Measurements from ENCODE around the gene CCDC134.

Gene CCDC134

DNA sequence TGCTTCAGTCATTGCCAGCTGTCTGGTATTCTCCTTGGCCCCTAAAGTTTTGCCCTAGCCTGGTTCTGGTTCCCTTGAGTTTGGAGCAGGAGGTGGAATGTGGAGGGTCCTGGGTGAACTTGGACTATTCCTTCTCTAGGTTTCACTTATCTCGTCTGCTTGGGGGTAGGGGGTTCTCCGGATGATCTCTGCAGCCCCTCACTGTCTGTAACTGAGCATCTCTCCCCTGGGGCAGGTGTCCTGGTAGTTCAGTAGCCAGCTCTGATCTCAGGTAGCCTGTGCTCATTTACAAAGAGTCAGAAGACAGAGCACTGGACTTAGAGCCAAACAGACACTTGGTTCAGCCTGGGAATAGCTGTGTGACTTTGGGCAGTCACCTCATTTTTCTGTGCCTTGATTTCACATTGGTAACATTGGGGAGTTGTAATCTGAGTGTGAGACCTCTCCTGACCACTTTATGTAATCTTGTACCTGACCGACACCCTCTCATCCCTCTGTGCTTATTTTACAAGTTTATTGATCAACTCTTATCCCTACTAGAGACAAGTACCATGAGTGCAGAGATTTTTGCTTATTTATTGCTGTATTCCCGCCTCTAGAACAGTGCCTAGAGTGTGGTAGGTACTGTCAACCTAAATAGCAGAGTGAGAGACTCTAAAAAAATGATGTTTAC is 804 bp downstream of the CCDC134 start:
- H3K9me3 Mint-ChIP-seq: no peaks in the 10 kb centered on the region
- H3K4me3 Mint-ChIP-seq: peak overlapping the region; percentile 95 to 97
- peaks cover 29 to 34% of the 10 kb centered on the region in 2 donors for H3K4me1 Mint-ChIP-seq (ENCODE audit: low read depth in 2 of 2)
- peaks cover 40% of the 10 kb centered on the region for H3K36me3 Mint-ChIP-seq (ENCODE audit: insufficient read depth)
- DNase-seq: no peak
- no peak for ATAC-seq (replicated peaks)
- no peaks in the 10 kb centered on the region for H3K27me3 Mint-ChIP-seq
- H3K27ac Mint-ChIP-seq: peak overlapping the region; percentile 97 to 99

DNA sequence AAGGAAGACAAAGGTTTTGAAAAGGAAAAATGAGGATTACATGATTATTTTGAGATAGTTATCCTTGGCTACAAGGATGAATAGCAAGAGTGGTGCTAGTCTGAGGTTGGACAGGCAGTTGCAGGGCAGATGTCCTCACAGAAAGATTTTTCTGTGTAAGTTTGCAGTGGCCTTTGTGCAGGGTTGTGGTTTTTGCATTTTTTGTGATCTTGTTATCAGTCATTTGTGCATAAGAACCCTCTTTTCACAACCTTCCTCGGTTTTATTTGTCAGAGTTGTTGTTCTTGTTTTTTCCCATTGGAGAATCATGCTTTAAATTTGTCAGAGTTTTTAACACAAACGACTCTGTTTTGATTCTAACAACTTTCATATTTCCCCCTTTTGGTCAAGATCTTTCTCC is 1.4 kb downstream of the CCDC134 start:
- Mint-ChIP-seq H3K9me3 (no peaks in the 10 kb centered on the region), H3K4me3 (peak overlapping the region; percentile 95 to 97)
- DNase-seq: no peak

DNA sequence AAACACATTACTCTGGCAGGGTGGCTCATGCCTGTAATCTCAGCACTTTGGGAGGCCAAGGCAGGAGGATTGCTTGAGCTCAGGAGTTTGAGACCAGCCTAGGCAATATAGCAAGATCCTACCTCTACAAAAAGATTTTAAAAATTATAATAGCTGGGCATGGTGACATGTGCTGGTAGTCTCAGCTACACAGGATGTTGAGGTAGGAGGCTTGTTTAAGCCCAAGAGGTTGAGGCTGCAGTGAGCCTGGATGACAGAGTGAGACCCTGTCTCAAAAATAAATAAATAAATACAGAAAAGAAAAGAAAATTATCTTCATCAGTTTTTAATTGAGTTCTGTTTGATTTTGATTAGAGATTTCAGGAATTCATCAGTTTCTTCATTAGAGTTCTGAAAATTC is 5.2 kb downstream of the CCDC134 start:
- peaks cover 27% of the 10 kb centered on the region for H3K36me3 Mint-ChIP-seq (ENCODE audit: insufficient read depth)
- DNase-seq: no peak
- H3K27ac Mint-ChIP-seq: no peak overlapping the region
- H3K4me3 Mint-ChIP-seq: no peak overlapping the region
- H3K27me3 Mint-ChIP-seq: no peaks in the 10 kb centered on the region
- no peak for ATAC-seq (replicated peaks)
- no peaks in the 10 kb centered on the region for H3K9me3 Mint-ChIP-seq
- peaks cover 23 to 37% of the 10 kb centered on the region in 2 donors for H3K4me1 Mint-ChIP-seq (ENCODE audit: low read depth in 2 of 2)

More for the DNA sequence above, 1.4 kb downstream of the CCDC134 start:
- Mint-ChIP-seq H3K27me3 (no peaks in the 10 kb centered on the region), H3K36me3 (ENCODE audit: insufficient read depth) (peaks cover 39% of the 10 kb centered on the region), H3K4me1 (ENCODE audit: low read depth in 2 of 2) (peaks cover 29 to 36% of the 10 kb centered on the region in 2 donors), H3K27ac (peak overlapping the region in 1 of 2 donors; percentile 99)
- ATAC-seq (replicated peaks): no peak

DNA sequence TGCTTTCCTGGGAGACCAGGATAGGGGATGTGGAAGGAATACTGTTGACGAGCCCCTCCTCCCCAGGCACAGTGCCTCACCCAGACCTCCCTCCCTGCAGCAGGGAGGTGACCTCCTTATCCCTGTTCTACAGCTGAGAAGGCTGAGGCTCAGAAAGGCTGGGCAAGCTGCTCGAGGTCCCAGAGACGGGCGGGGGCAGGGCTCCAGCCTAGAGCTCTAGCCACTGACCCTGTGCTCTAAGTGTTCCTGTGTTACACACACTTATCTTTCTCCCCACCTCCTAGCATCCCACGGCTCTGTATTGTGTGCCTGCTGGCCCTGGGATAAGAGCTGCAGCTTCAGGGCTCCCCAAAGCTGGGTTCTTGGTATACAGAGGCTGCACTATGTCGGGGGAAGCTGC is 7.9 kb downstream of the CCDC134 start:
- Mint-ChIP-seq H3K27ac (no peak overlapping the region), H3K27me3 (no peaks in the 10 kb centered on the region), H3K4me1 (ENCODE audit: low read depth in 2 of 2) (peaks cover 10 to 18% of the 10 kb centered on the region in 2 donors), H3K36me3 (ENCODE audit: insufficient read depth) (peaks cover 15% of the 10 kb centered on the region), H3K4me3 (no peak overlapping the region), H3K9me3 (no peaks in the 10 kb centered on the region)
- ATAC-seq (replicated peaks) (no peak), DNase-seq (no peak)

DNA sequence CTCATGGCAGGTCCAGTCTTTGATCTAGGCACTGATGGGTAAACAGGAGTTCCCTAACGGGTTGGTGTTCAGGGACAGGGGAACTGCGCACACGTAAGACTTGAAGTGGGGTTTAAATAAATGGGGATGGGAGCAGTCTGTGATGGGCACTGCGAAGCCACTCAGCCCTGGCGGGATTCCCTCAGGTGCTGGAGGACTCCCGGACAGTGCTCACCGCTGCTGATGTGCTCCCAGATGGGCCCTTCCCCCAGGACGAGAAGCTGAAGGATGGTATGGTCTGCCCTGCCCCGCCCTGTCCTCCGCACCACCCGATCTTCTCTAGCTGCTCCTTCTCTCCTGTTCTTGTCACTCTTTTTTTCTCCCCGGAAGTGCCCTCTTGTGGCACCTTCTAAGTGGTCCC is 9.5 kb downstream of the CCDC134 start:
- Mint-ChIP-seq H3K9me3 (no peaks in the 10 kb centered on the region), H3K27me3 (no peaks in the 10 kb centered on the region), H3K4me3 (no peak overlapping the region), H3K4me1 (ENCODE audit: low read depth in 2 of 2) (peaks cover 4 to 8% of the 10 kb centered on the region in 2 donors), H3K36me3 (ENCODE audit: insufficient read depth) (peaks cover 11% of the 10 kb centered on the region), H3K27ac (peak overlapping the region in 1 of 2 donors; percentile 71)
- ATAC-seq (replicated peaks): no peak
- no peak for DNase-seq

DNA sequence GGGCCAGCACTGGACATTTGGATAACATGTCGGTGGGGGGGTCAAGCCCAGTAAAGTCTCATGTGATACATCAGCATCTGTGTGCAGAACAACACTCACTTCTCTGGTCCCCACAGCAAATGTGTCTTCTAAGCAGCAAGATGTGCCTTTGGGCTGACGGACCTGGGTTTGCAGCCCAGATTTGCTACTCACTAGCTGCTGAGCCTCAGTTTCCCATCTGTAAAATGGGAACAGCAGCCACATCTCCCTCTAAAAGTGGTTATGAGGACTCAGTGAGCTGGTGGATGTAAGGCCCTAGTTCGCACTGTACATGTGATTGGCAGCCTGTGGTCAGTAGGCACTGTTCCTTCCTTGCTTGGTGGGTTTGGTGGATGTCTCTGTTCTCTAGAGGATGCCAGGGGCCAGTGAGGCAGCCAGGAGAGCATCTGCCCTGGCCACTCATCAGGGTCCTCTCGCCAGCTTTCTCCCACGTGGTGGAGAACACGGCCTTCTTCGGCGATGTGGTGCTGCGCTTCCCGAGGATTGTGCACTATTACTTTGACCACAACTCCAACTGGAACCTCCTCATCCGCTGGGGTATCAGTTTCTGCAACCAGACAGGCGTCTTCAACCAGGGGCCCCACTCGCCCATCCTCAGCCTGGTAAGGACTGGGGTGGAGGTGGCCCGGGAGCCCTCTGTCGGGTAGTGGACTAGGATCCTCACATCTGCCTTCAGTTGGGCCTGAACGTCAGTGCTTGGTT is 12.5 kb downstream of the CCDC134 start:
- Mint-ChIP-seq H3K9me3 (no peaks in the 10 kb centered on the region), H3K36me3 (ENCODE audit: insufficient read depth) (peaks cover 18% of the 10 kb centered on the region), H3K4me1 (ENCODE audit: low read depth in 2 of 2) (peaks cover 4% of the 10 kb centered on the region in 2 donors), H3K27me3 (no peaks in the 10 kb centered on the region), H3K27ac (no peak overlapping the region), H3K4me3 (no peak overlapping the region)
- no peak for DNase-seq
- no peak for ATAC-seq (replicated peaks)

DNA sequence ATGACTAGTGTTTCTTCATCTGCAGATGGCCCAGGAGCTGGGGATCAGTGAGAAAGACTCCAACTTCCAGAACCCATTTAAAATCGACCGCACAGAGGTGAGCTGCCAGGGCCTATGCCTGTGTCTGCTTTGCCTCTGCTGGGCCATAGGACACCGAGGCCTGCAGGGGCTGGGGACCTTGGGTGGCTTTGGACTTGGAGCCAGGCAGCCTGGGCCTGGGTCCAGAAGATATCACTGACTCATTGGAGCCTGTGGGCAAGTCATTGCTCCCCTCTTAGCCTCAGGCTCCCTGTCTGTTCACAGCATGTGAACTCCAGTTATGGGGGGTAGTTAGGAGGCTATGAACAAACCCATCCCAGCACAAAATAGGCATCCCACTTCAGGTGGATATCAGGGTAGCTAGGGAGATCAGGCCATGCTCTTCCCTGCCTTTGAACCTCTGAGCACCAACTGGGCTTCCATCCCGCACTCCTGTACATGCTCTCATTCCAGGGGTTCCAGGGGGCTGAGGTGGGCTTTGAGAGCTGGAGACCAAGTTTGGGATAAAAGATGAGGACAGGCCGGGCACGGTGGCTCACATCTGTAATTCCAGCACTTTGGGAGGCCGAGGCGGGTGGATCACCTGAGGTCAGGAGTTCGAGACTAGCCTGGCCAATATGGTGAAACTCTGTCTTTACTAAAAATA is 13.4 kb downstream of the CCDC134 start:
- DNase-seq (no peak), ATAC-seq (replicated peaks) (no peak)
- Mint-ChIP-seq H3K9me3 (no peaks in the 10 kb centered on the region), H3K27me3 (no peaks in the 10 kb centered on the region), H3K27ac (no peak overlapping the region), H3K4me1 (ENCODE audit: low read depth in 2 of 2) (peaks cover 4% of the 10 kb centered on the region in 2 donors), H3K36me3 (ENCODE audit: insufficient read depth) (peaks cover 18% of the 10 kb centered on the region), H3K4me3 (no peak overlapping the region)

DNA sequence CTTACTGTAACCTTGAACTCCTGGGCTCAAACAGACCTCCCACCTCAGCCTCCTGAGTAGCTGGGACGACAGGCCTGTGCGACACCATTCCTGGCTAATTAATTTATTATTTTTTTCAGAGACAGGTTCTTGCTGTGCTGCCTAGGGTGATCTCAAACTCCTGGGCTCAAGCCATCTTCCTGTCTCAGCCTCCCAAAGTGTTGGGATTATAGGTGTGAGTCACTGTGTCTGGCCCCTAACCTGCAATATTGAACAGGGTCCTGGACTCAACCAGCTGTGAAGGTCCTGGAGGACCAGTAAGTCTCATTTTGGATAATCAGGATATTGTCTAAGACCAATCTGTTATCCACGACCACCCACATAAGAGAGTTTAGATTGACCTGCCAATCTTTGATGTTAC is 15.2 kb downstream of the CCDC134 start:
- peaks cover 12% of the 10 kb centered on the region for H3K36me3 Mint-ChIP-seq (ENCODE audit: insufficient read depth)
- H3K27me3 Mint-ChIP-seq: no peaks in the 10 kb centered on the region
- no peak for DNase-seq
- H3K4me1 Mint-ChIP-seq (ENCODE audit: low read depth in 2 of 2): no peaks in the 10 kb centered on the region
- no peaks in the 10 kb centered on the region for H3K9me3 Mint-ChIP-seq
- no peak overlapping the region for H3K27ac Mint-ChIP-seq
- no peak for ATAC-seq (replicated peaks)
- no peak overlapping the region for H3K4me3 Mint-ChIP-seq

DNA sequence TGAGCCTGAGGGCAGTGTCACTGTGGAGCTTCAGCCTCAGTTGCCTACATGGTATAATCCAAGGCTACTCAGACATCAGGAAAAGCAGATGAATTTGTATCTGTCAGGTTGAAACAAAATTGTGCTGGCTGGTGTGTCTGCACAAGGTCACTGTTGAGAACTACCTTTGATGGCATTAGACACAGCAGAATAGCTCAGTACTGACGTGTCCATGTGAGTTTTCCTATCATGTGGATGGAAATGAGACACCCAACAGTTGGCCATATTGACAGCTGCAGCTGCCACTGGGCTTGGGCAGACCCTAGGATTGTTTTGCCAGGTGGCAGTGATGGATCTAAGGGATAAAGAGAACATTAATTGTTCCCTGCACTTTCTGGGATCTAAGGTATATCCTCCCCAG is 15.8 kb downstream of the CCDC134 start:
- Mint-ChIP-seq H3K4me1 (ENCODE audit: low read depth in 2 of 2) (no peaks in the 10 kb centered on the region), H3K9me3 (no peaks in the 10 kb centered on the region), H3K4me3 (no peak overlapping the region), H3K36me3 (ENCODE audit: insufficient read depth) (peaks cover 12% of the 10 kb centered on the region), H3K27me3 (no peaks in the 10 kb centered on the region), H3K27ac (no peak overlapping the region)
- no peak for DNase-seq
- no peak for ATAC-seq (replicated peaks)

DNA sequence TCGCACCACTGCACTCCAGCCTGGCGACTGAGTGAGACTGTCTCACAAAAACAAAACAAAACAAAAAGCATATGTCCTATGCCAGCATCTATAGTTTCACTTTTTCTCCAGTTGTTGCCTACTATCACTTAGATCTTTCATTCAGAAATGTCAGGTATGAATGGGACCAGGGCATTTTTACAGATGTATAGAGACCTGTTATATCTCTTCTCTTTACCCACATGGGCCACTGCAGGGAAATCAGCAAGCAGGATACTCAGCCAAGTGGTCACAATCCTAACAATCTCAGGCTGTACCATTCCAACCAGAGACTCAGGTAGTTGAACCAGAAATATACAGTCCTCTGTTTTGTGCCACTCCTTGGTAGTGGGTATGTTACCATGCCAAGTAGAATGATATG is 16.4 kb downstream of the CCDC134 start:
- Mint-ChIP-seq H3K4me1 (ENCODE audit: low read depth in 2 of 2) (peaks cover 3 to 5% of the 10 kb centered on the region in 2 donors), H3K36me3 (ENCODE audit: insufficient read depth) (peaks cover 11% of the 10 kb centered on the region), H3K4me3 (no peak overlapping the region), H3K9me3 (no peaks in the 10 kb centered on the region), H3K27me3 (no peaks in the 10 kb centered on the region), H3K27ac (no peak overlapping the region)
- DNase-seq: no peak
- no peak for ATAC-seq (replicated peaks)

DNA sequence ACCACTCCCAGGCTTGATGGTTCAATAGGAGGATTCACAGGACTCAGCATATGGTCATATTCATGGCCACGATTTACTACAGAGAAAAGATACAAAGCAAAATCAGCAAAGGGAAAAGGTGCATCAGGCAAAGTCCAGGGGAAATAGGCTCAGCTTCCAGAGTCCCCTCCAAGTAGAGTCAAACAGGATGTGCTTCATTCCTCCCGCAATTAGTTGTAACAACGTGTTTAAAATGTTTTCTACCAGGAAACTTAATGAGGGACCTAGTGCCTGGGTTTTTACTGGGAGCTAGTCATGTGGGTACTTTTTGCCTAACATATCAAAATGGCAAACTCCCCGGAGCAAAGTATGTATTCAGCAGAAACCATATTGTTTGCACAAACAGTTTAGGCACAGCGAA is 17.5 kb downstream of the CCDC134 start:
- Mint-ChIP-seq H3K4me3 (no peak overlapping the region), H3K4me1 (ENCODE audit: low read depth in 2 of 2) (peaks cover 13 to 15% of the 10 kb centered on the region in 2 donors), H3K27ac (no peak overlapping the region), H3K27me3 (no peaks in the 10 kb centered on the region), H3K36me3 (ENCODE audit: insufficient read depth) (peaks cover 12% of the 10 kb centered on the region), H3K9me3 (no peaks in the 10 kb centered on the region)
- no peak for DNase-seq
- no peak for ATAC-seq (replicated peaks)

DNA sequence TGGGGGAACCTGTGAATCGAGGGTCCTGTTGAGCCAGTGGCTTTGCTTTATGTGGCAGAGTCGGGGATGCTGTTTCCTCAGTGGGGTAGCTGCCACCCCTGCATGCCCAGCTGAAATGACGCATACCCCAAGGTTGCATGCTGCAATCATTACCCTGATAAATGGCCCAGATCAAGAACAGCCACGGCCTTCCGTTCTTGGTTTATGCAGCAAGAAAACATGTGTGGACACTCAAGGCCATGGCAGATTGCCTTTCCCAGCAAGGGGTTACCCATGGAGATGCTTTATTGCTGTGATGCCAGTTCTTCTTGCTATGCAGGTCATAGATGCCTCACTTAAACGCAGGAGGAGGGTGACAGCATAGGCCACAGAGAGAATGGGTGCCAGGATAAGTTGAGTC is 18.1 kb downstream of the CCDC134 start:
- DNase-seq (no peak), ATAC-seq (replicated peaks) (no peak)
- Mint-ChIP-seq H3K4me1 (ENCODE audit: low read depth in 2 of 2) (peaks cover 13 to 15% of the 10 kb centered on the region in 2 donors), H3K27me3 (no peaks in the 10 kb centered on the region), H3K27ac (no peak overlapping the region), H3K4me3 (no peak overlapping the region), H3K36me3 (ENCODE audit: insufficient read depth) (peaks cover 13% of the 10 kb centered on the region), H3K9me3 (no peaks in the 10 kb centered on the region)

DNA sequence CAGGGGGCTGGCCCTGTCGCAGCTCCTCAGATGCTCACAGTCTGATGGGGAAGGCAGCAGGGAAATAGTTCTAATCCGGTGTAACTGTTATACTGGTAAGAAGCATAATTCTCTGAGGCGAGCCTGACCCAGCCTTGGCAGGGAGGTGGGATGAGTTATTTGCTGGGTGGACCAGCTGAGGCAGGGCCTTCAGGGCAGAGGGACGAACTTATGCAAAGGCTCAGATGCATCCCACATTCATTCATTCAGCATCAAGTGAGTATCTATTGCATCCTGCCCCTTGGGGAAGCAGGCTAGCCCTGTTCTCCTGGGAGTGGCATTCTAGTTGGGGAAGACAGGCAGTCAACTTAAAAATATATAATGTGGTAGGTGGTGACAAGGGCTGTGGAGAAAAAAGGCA is 18.8 kb downstream of the CCDC134 start:
- Mint-ChIP-seq H3K4me1 (ENCODE audit: low read depth in 2 of 2) (peaks cover 13 to 18% of the 10 kb centered on the region in 2 donors), H3K9me3 (no peaks in the 10 kb centered on the region), H3K27ac (no peak overlapping the region), H3K36me3 (ENCODE audit: insufficient read depth) (peaks cover 13% of the 10 kb centered on the region), H3K4me3 (no peak overlapping the region), H3K27me3 (no peaks in the 10 kb centered on the region)
- ATAC-seq (replicated peaks): no peak
- DNase-seq: no peak

DNA sequence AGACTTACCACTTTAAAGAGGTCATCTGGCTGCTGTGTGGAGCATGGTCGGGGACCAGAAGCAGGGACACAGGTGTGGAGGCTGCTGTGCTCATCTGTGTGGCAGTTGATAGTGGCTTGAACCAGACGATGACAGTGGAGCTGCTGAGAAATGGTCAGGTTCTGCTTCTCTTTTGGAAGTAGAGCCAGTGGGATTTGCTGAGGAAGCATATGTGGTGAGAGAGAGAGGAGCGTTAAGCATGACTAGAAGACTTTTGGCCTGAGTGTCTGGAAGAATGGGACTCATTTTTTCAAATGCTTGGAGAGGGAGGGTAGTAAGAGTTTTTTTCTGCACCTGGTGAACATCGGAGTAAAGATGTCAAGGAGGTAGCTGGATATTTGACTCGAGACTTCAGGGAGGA is 20.0 kb downstream of the CCDC134 start:
- peaks cover 10% of the 10 kb centered on the region for H3K36me3 Mint-ChIP-seq (ENCODE audit: insufficient read depth)
- no peak overlapping the region for H3K4me3 Mint-ChIP-seq
- DNase-seq (no peak), ATAC-seq (replicated peaks) (no peak)
- H3K4me1 Mint-ChIP-seq (ENCODE audit: low read depth in 2 of 2): peaks cover 13 to 18% of the 10 kb centered on the region in 2 donors
- no peak overlapping the region for H3K27ac Mint-ChIP-seq
- no peaks in the 10 kb centered on the region for H3K27me3 Mint-ChIP-seq
- no peaks in the 10 kb centered on the region for H3K9me3 Mint-ChIP-seq
